ENCODE measurements around the gene NOL4L.

The NOL4L gene

DNA sequence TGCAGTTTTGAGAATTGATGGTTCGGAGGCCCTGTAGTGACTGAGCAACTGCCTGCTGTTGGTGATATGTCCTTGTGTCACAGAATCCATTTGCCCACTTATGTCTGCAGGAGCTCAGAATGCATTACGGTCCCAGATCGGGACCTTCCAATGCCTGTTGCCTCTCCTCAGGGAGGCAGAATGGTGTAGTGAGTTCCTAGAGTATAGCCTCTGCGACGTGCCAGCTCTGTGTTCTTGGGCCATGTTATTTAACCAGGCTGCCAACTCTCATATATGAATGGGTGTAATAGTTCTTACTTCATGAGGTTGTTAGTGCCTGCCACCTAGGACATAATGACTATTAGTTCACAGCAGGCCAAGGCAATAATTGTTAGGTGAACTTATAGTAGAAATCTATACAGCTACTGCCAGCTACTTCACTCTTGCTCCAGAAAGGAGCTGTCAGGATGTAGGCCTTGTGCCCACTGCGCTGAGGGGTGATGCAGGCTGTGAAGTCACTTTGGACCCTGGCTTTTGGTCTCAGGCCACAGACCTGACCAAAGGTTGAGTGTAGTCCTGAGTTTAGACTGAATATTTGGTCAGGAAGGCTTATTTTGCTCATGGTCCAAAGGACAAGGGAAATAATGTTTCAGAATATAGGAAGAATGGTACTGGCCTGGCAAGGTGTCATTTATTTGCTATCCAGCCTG, 144.9 kb downstream of the NOL4L start:
- H3K27ac ChIP-seq: no peak overlapping the region

GRCh38 chr20:32439132-32439829, 145.9 kb downstream of the NOL4L start:
- no peak overlapping the region for H3K27ac ChIP-seq
- no peak for TF ChIP-seq CTCF (conservative IDR thresholded peaks at IDR 0.05)

More for the DNA sequence above, 144.9 kb downstream of the NOL4L start:
- no peak for TF ChIP-seq CTCF (conservative IDR thresholded peaks at IDR 0.05)

- no peak overlapping the region for H3K27ac ChIP-seq
- TF ChIP-seq CTCF (conservative IDR thresholded peaks at IDR 0.05): no peak
Observed at GRCh38 chr20:32438331-32438858, 146.7 kb downstream of the NOL4L start.

GRCh38 chr20:32437391-32438074, 147.6 kb downstream of the NOL4L start:
- TF ChIP-seq CTCF (conservative IDR thresholded peaks at IDR 0.05): no peak
- no peak overlapping the region for H3K27ac ChIP-seq

DNA sequence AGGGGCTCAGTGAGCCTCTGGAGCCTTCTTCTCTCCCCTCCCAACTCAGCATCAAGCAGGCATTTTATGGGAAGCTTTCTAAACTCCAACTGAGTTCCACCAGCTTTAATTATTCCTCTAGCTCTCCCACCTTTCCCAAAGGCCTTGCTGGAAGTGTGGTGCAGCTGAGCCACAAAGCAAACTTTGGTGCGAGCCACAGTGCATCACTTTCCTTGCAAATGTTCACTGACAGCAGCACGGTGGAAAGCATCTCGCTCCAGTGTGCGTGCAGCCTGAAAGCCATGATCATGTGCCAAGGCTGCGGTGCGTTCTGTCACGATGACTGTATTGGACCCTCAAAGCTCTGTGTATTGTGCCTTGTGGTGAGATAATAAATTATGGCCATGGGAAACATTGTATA, 148.2 kb downstream of the NOL4L start:
- H3K27ac ChIP-seq: no peak overlapping the region
- TF ChIP-seq CTCF (conservative IDR thresholded peaks at IDR 0.05): no peak

DNA sequence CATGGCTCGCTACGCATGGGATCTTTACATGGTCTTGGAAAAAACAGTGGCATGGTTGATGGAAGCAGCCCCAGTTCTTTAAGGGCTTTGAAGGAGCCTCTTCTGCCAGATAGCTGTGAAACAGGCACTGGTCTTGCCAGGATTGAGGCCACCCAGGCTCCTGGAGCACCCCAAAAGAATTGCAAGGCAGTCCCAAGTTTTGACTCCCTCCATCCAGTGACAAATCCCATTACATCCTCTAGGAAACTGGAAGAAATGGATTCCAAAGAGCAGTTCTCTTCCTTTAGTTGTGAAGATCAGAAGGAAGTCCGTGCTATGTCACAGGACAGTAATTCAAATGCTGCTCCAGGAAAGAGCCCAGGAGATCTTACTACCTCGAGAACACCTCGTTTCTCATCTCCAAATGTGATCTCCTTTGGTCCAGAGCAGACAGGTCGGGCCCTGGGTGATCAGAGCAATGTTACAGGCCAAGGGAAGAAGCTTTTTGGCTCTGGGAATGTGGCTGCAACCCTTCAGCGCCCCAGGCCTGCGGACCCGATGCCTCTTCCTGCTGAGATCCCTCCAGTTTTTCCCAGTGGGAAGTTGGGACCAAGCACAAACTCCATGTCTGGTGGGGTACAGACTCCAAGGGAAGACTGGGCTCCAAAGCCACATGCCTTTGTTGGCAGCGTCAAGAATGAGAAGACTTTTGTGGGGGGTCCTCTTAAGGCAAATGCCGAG, 148.8 kb downstream of the NOL4L start:
- no peak for TF ChIP-seq CTCF (conservative IDR thresholded peaks at IDR 0.05)
- H3K27ac ChIP-seq: no peak overlapping the region
